GM20000 (cell line): ENCODE results near the gene PRL.

Experiments
- DNase-seq: peaks from one replicate; pipeline ENCODE4 v3.0.0; 2012; ENCODE audit warnings: low spot score
- CTCF ChIP-seq: IDR thresholded peaks from 2 replicates; pipeline ENCODE4 v1.5.1; 2012; ENCODE audit warnings: mild to moderate bottlenecking, control low read depth; ENCODE audit errors: extremely low read depth, missing control alignments

Gene PRL

GRCh38 chr6:22279427-22279826 lies 17.4 kb downstream of the PRL start:
- no peak for TF ChIP-seq CTCF
- DNase-seq, result no peak

GRCh38 chr6:22271081-22271480 lies 25.8 kb downstream of the PRL start:
- DNase-seq, result peak; percentile 50
- TF ChIP-seq CTCF, result no peak

DNA sequence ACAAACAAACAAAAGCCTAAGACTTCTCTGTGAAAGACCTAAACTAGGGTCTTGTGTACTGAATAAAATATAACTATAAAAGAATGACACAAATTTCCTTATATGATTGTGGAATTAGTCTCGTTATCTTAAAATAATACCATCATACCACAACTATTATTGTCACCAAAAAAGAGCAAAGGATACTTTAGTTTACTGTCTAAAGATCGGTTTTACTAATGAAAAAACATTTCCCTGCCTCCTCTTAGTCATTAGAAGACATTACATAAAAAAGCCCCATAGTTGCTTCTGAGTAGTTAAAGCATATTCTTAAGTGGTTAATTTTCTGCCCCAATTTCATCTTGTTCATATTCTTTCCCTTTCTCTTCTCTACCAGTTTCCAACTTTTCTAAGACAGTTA lies 33.1 kb downstream of the PRL start:
- no peak for TF ChIP-seq CTCF

GRCh38 chr6:22254886-22255285 lies 42.0 kb downstream of the PRL start:
- no peak for TF ChIP-seq CTCF
- DNase-seq, result no peak

More for the DNA sequence above, 33.1 kb downstream of the PRL start:
- DNase-seq, result no peak

DNA sequence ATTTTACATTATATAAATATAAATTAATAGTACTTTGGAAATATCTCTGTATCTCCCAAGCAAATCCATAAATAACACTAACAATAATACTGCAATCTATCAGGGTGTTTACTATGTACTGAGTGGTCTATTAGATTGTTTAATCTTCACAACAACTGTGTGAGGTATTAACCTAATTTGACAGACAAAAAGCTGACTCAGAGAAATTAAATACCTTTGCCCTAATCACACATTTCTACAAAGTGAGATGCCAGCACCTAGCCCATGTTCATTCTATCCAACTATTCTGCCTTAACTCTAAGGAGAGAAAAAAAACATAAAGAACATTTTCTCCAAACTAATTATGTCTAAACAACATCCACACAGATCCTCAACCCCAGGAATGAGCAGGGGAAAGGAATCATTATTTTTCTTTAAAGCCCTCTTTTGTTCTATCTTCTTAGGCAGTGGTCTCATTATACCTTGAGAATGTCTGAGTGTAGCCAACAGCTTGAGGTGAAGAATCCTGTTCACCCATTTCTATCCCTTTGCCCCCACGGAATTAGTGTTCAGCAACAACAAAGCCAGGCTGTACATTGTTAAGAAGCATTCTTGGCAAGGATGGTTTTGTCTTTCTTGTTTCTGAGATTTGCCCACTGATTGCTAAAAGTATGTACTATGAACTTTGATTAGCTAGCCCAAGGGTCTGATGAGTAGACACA lies 42.7 kb downstream of the PRL start:
- DNase-seq, result no peak

GRCh38 chr6:22251348-22251747 lies 45.5 kb downstream of the PRL start:
- TF ChIP-seq CTCF, result no peak
- no peak for DNase-seq

More for the DNA sequence above, 42.7 kb downstream of the PRL start:
- no peak for TF ChIP-seq CTCF

GRCh38 chr6:22250486-22250885 lies 46.4 kb downstream of the PRL start:
- no peak for DNase-seq
- TF ChIP-seq CTCF, result no peak
